ENCODE data around the gene DCTN1.

The DCTN1 gene

DNA sequence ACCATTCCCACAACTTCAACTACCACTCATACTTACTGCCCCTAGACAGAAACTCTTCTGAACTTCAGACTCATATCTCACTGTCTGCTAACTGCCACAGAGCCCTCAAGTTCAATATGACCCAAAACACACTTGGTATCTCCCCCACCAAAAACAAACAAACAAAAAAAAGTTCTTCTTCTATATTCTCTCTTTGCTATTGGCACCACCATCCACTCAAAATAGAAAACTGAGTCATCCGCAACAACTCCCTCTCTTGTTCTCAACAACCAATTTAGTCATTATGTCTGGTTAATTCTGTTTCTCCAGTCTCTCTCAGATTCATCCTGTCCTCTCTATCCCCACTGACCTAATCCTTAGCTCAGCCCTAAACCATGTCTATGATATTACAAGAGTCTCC is 7.2 kb upstream of the DCTN1 start:
- ChIA-PET CTCF (no interaction called here), POLR2A (ENCODE audit: low non-redundant PET) (no interaction called here)
- no peak for TF ChIP-seq CTCF (conservative IDR thresholded peaks at IDR 0.05; ENCODE audit: low read depth)
- no peak for DNase-seq (ENCODE audit: low spot score)
- no peak overlapping the region for H3K27ac ChIP-seq

- DNase-seq (ENCODE audit: low spot score), result no peak
- no peak for TF ChIP-seq CTCF (conservative IDR thresholded peaks at IDR 0.05; ENCODE audit: low read depth)
- POLR2A ChIA-PET (ENCODE audit: low non-redundant PET), result no interaction called here
These were observed 5.3 kb upstream of the DCTN1 start for GRCh38 chr2:74385396-74385795.

GRCh38 chr2:74384051-74384450 is 3.9 kb upstream of the DCTN1 start:
- ChIA-PET POLR2A (ENCODE audit: low non-redundant PET) (no interaction called here), CTCF (interaction anchor here (1.4 kb wide), 1 partner anchor 49 kb away, joined by 6 read pairs; no protein-coding TSS in a partner anchor)
- TF ChIP-seq CTCF (conservative IDR thresholded peaks at IDR 0.05; ENCODE audit: low read depth), result no peak
- no peak overlapping the region for H3K27ac ChIP-seq
- DNase-seq (ENCODE audit: low spot score), result no peak

More at GRCh38 chr2:74385396-74385795, 5.3 kb upstream of the DCTN1 start:
- CTCF ChIA-PET, result interaction anchor here (0.5 to 1.4 kb wide), 2 partner anchors 29 to 51 kb away, joined by 4 to 6 read pairs; no protein-coding TSS in a partner anchor
- no peak overlapping the region for H3K27ac ChIP-seq

- no peak for DNase-seq (ENCODE audit: low spot score)
- TF ChIP-seq CTCF (conservative IDR thresholded peaks at IDR 0.05; ENCODE audit: low read depth), result no peak
- POLR2A ChIA-PET (ENCODE audit: low non-redundant PET), result no interaction called here
These were observed 3.1 kb upstream of the DCTN1 start for GRCh38 chr2:74383254-74383653.

GRCh38 chr2:74381751-74382150 is 1.6 kb upstream of the DCTN1 start:
- CTCF ChIA-PET, result interaction anchor here (0.8 kb wide), 1 partner anchor 10 kb away, joined by 3 read pairs; no protein-coding TSS in a partner anchor
- H3K27ac ChIP-seq, result no peak overlapping the region
- no peak for DNase-seq (ENCODE audit: low spot score)
- POLR2A ChIA-PET (ENCODE audit: low non-redundant PET), result no interaction called here
- TF ChIP-seq CTCF (conservative IDR thresholded peaks at IDR 0.05; ENCODE audit: low read depth), result no peak

More at GRCh38 chr2:74383254-74383653, 3.1 kb upstream of the DCTN1 start:
- CTCF ChIA-PET, result no interaction called here
- no peak overlapping the region for H3K27ac ChIP-seq

DNA sequence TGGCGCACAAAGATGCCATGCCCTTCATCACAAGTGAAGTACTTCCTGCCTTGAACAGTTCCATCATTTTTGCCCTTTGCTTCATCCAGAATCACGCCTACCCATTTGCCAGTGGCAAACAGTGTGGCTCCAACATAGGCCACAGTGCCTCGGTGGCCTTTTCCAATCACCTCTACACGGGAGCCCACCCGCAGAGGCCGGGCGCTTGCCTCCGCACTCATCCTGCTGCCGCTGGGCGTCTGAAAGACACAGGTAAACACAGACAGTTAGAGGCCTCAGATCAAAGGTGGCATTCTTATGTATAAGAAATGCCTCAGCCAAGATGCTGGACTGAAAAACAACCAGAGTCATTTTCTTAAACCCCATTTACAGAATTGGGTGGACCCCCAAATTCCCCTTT is 2.1 kb downstream of the DCTN1 start:
- POLR2A ChIA-PET (ENCODE audit: low non-redundant PET), result no interaction called here
- CTCF ChIA-PET, result no interaction called here
- no peak for TF ChIP-seq CTCF (conservative IDR thresholded peaks at IDR 0.05; ENCODE audit: low read depth)
- DNase-seq (ENCODE audit: low spot score), result no peak
- no peak overlapping the region for H3K27ac ChIP-seq

DNA sequence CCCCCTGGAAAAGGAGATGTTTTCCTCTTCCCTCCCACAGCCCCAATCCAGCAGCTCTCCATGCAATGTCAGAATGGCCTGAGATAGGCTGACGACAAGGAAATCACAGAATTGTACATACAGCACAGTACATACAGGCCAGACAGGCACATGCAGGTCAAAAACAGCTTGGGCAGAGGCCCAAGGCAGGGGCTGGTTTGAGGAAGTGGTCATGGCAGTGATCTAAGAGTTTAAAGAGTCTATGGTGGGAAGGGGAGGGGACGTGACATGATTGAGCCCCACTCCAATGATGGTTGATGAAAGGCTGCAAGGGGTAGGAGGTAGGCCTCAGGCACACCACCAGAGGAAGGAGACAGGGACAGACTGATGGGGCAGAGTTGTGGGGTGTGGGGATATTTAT is 4.3 kb downstream of the DCTN1 start:
- POLR2A ChIA-PET (ENCODE audit: low non-redundant PET), result no interaction called here
- CTCF ChIA-PET, result no interaction called here
- no peak for TF ChIP-seq CTCF (conservative IDR thresholded peaks at IDR 0.05; ENCODE audit: low read depth)
- no peak for DNase-seq (ENCODE audit: low spot score)
- H3K27ac ChIP-seq, result no peak overlapping the region

Measured in RWPE1 (cell line).